ENCODE measurements around the gene MOXD1. TPM values are rescaled to one million over a fixed set of nuclear protein-coding genes. Genes with fewer than 3 reads are reported as not detected.

MOXD1 gene
- polyA plus RNA-seq, 1 donor from 2014 or later = 14.7 TPM

DNA sequence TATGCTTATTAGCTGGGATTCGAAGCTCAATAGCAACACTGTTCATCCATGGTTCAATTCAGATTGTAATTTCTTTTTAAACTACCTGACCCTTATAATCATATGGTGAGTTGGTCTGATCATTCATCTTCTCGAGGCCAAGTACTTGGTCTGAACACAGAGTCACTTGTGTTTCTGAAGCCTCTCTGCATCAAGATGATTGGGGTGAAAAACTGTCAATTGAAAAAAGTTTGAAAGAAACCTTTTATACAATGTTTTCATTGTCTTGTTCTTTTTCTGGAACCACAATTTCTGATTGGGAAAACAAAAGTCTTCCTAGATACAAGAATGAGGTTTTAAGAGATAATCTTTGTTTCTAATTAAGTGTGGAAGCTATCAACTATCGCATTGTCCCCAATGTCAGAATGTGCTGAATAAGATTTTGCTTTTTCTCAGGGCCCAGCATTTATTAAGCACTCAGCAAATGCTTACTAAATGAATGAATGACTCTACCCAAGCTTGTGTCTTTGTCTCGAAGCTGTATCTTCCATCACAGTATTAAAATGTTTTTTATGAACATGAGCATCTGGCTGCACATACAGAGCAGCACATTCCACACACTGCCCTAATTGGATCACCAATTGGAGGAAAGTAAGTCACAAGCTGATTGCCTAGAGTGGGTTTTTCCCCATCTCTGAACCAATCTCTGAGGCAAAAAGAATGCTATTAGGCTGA lies 45.0 kb upstream of the MOXD1 start:
- Histone ChIP-seq H3K9me2 (ENCODE audit: insufficient read depth, low read length) (no peaks in the 10 kb centered on the region), H3K79me2 (replicated peaks; ENCODE audit: insufficient read depth, low read length) (no peaks in the 10 kb centered on the region), H3K4me3 (ENCODE audit: low read length) (no peak overlapping the region), H4K20me1 (ENCODE audit: insufficient read depth) (no peaks in the 10 kb centered on the region), H3K36me3 (ENCODE audit: insufficient read depth, low read length) (no peaks in the 10 kb centered on the region), H2AFZ (ENCODE audit: low read depth, low read length) (no peak overlapping the region), H3K4me2 (ENCODE audit: low read length) (no peak overlapping the region), H3K27ac (ENCODE audit: low read length) (no peak overlapping the region), H3K27me3 (ENCODE audit: insufficient read depth, low read depth, low read length) (no peaks in the 10 kb centered on the region), H3F3A (ENCODE audit: insufficient read depth, low read length, poor library complexity, severe bottlenecking) (no peaks in the 10 kb centered on the region), H3K9me3 (ENCODE audit: low read length) (no peaks in the 10 kb centered on the region), H3K9ac (ENCODE audit: low read length) (no peak overlapping the region)
- TF ChIP-seq, protein P1, sequence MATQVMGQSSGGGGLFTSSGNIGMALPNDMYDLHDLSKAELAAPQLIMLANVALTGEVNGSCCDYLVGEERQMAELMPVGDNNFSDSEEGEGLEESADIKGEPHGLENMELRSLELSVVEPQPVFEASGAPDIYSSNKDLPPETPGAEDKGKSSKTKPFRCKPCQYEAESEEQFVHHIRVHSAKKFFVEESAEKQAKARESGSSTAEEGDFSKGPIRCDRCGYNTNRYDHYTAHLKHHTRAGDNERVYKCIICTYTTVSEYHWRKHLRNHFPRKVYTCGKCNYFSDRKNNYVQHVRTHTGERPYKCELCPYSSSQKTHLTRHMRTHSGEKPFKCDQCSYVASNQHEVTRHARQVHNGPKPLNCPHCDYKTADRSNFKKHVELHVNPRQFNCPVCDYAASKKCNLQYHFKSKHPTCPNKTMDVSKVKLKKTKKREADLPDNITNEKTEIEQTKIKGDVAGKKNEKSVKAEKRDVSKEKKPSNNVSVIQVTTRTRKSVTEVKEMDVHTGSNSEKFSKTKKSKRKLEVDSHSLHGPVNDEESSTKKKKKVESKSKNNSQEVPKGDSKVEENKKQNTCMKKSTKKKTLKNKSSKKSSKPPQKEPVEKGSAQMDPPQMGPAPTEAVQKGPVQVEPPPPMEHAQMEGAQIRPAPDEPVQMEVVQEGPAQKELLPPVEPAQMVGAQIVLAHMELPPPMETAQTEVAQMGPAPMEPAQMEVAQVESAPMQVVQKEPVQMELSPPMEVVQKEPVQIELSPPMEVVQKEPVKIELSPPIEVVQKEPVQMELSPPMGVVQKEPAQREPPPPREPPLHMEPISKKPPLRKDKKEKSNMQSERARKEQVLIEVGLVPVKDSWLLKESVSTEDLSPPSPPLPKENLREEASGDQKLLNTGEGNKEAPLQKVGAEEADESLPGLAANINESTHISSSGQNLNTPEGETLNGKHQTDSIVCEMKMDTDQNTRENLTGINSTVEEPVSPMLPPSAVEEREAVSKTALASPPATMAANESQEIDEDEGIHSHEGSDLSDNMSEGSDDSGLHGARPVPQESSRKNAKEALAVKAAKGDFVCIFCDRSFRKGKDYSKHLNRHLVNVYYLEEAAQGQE (IDR thresholded peaks at IDR 0.05; ENCODE audit: borderline replicate concordance) = no peak
- TF ChIP-seq TAF1 (IDR thresholded peaks at IDR 0.05; ENCODE audit: low read depth) (no peak), RAD21 (conservative IDR thresholded peaks at IDR 0.05) (no peak), MXI1 (conservative IDR thresholded peaks at IDR 0.05; ENCODE audit: poor library complexity, severe bottlenecking) (no peak), SMC3 (conservative IDR thresholded peaks at IDR 0.05; ENCODE audit: poor library complexity) (no peak)

DNA sequence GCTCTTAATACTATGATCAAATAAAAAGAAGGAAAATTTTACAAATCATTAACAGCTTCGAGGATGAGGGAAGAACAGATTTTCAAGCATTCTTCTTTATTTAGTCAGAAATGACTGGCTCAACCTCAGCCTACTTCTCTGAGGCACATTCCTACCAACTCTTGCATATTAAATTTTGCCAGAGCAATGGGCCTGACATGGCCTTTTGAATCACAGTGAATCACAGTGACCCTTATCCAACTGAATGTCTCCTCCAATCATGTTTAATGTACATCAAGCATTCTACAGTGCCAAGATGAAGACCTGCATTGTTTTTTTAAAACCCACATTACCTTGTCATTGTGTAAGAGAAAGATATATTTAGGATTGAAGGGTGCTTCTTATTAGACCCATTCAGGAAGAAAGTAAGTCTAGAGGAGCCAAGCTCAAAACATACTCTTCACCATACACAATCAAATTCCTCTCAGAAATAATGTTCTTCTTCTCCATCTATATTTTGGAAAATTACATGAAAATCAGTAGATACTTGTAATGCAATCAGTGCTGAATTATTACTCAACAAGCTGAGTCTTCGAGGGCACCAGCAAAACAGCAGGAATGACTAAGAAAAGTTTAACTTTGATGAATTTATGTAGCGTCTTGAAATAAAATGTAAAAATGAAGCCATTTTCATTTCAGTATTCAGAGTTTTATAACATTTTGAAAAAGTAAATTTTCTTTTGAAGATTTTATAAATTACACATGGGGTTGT lies 44.1 kb upstream of the MOXD1 start:
- Histone ChIP-seq H3K9me3 (ENCODE audit: low read length) (no peaks in the 10 kb centered on the region), H4K20me1 (ENCODE audit: insufficient read depth) (no peaks in the 10 kb centered on the region), H3K4me2 (ENCODE audit: low read length) (no peak overlapping the region), H3K4me3 (ENCODE audit: low read length) (no peak overlapping the region), H2AFZ (ENCODE audit: low read depth, low read length) (no peak overlapping the region), H3K27ac (ENCODE audit: low read length) (no peak overlapping the region), H3K27me3 (ENCODE audit: insufficient read depth, low read depth, low read length) (no peaks in the 10 kb centered on the region), H3K9ac (ENCODE audit: low read length) (no peak overlapping the region), H3K36me3 (ENCODE audit: insufficient read depth, low read length) (no peaks in the 10 kb centered on the region), H3F3A (ENCODE audit: insufficient read depth, low read length, poor library complexity, severe bottlenecking) (no peaks in the 10 kb centered on the region), H3K9me2 (ENCODE audit: insufficient read depth, low read length) (no peaks in the 10 kb centered on the region), H3K79me2 (replicated peaks; ENCODE audit: insufficient read depth, low read length) (no peaks in the 10 kb centered on the region)
- no peak for TF ChIP-seq SMC3 (conservative IDR thresholded peaks at IDR 0.05; ENCODE audit: poor library complexity)
- no peak for TF ChIP-seq EZH2 (IDR thresholded peaks at IDR 0.05; ENCODE audit: borderline replicate concordance, insufficient read depth, low read length, poor library complexity, severe bottlenecking)
- TF ChIP-seq MXI1 (conservative IDR thresholded peaks at IDR 0.05; ENCODE audit: poor library complexity, severe bottlenecking) = no peak
- no peak for TF ChIP-seq TAF1 (IDR thresholded peaks at IDR 0.05; ENCODE audit: low read depth)
- no peak for TF ChIP-seq EP300 (conservative IDR thresholded peaks at IDR 0.05; ENCODE audit: poor library complexity, severe bottlenecking)
- TF ChIP-seq, protein P1 (IDR thresholded peaks at IDR 0.05; ENCODE audit: borderline replicate concordance) = no peak
- TF ChIP-seq RAD21 (conservative IDR thresholded peaks at IDR 0.05) = no peak
- no peak for TF ChIP-seq POLR2AphosphoS5 (IDR thresholded peaks at IDR 0.05)
- TF ChIP-seq, protein P2, sequence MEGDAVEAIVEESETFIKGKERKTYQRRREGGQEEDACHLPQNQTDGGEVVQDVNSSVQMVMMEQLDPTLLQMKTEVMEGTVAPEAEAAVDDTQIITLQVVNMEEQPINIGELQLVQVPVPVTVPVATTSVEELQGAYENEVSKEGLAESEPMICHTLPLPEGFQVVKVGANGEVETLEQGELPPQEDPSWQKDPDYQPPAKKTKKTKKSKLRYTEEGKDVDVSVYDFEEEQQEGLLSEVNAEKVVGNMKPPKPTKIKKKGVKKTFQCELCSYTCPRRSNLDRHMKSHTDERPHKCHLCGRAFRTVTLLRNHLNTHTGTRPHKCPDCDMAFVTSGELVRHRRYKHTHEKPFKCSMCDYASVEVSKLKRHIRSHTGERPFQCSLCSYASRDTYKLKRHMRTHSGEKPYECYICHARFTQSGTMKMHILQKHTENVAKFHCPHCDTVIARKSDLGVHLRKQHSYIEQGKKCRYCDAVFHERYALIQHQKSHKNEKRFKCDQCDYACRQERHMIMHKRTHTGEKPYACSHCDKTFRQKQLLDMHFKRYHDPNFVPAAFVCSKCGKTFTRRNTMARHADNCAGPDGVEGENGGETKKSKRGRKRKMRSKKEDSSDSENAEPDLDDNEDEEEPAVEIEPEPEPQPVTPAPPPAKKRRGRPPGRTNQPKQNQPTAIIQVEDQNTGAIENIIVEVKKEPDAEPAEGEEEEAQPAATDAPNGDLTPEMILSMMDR (IDR thresholded peaks at IDR 0.05; ENCODE audit: poor library complexity, severe bottlenecking) = no peak
